ENCODE results near the gene NUMBL.
"Not testable (repeated sequence)": the region's sequence is repeated elsewhere in the genome, so short reads cannot be mapped to it uniquely, and the experiment has no call there.

Gene NUMBL

GRCh38 chr19:40736661-40737060, 46.2 kb upstream of the NUMBL start:
- DNase-seq (ENCODE audit: low read depth in 1 of 2, low spot score in 1 of 2), result no peak
- Histone ChIP-seq H3K4me3 (replicated peaks; ENCODE audit: insufficient read depth, low read length) (no peak overlapping the region), H3K27ac (replicated peaks) (no peak overlapping the region), H3K27me3 (ENCODE audit: insufficient read depth, poor library complexity, severe bottlenecking) (no peaks in the 10 kb centered on the region)
- TF ChIP-seq POLR2AphosphoS5 (IDR thresholded peaks at IDR 0.05; ENCODE audit: low read depth) (no peak), CTCF (IDR thresholded peaks at IDR 0.05; ENCODE audit: insufficient read depth, low read length) (no peak), REST (IDR thresholded peaks at IDR 0.05; ENCODE audit: insufficient replicate concordance, low read depth) (no peak), GABPA (IDR thresholded peaks at IDR 0.05; ENCODE audit: low read depth) (no peak), SPI1 (IDR thresholded peaks at IDR 0.05; ENCODE audit: borderline replicate concordance, low read depth) (no peak)

- Histone ChIP-seq H3K27me3 (ENCODE audit: insufficient read depth, poor library complexity, severe bottlenecking) (no peaks in the 10 kb centered on the region), H3K27ac (replicated peaks) (no peak overlapping the region)
- TF ChIP-seq POLR2AphosphoS5 (IDR thresholded peaks at IDR 0.05; ENCODE audit: low read depth) (no peak), REST (IDR thresholded peaks at IDR 0.05; ENCODE audit: insufficient replicate concordance, low read depth) (no peak), GABPA (IDR thresholded peaks at IDR 0.05; ENCODE audit: low read depth) (no peak), CTCF (IDR thresholded peaks at IDR 0.05; ENCODE audit: insufficient read depth, low read length) (no peak), SPI1 (IDR thresholded peaks at IDR 0.05; ENCODE audit: borderline replicate concordance, low read depth) (no peak)
Measured at GRCh38 chr19:40735013-40735771, 44.7 kb upstream of the NUMBL start.

GRCh38 chr19:40733149-40733548, 42.7 kb upstream of the NUMBL start:
- TF ChIP-seq GABPA (IDR thresholded peaks at IDR 0.05; ENCODE audit: low read depth), result no peak
- no peak for TF ChIP-seq CTCF (IDR thresholded peaks at IDR 0.05; ENCODE audit: insufficient read depth, low read length)
- no peak for TF ChIP-seq SPI1 (IDR thresholded peaks at IDR 0.05; ENCODE audit: borderline replicate concordance, low read depth)
- TF ChIP-seq REST (IDR thresholded peaks at IDR 0.05; ENCODE audit: insufficient replicate concordance, low read depth), result no peak
- TF ChIP-seq POLR2AphosphoS5 (IDR thresholded peaks at IDR 0.05; ENCODE audit: low read depth), result no peak
- Histone ChIP-seq H3K27ac (replicated peaks) (no peak overlapping the region), H3K4me3 (replicated peaks; ENCODE audit: insufficient read depth, low read length) (no peak overlapping the region), H3K27me3 (ENCODE audit: insufficient read depth, poor library complexity, severe bottlenecking) (no peaks in the 10 kb centered on the region)
- DNase-seq (ENCODE audit: low read depth in 1 of 2, low spot score in 1 of 2), result no peak

More at GRCh38 chr19:40735013-40735771, 44.7 kb upstream of the NUMBL start:
- no peak overlapping the region for H3K4me3 ChIP-seq (replicated peaks; ENCODE audit: insufficient read depth, low read length)
- no peak for DNase-seq (ENCODE audit: low read depth in 1 of 2, low spot score in 1 of 2)

- not testable (repeated sequence) for H3K4me3 ChIP-seq (replicated peaks; ENCODE audit: insufficient read depth, low read length); H3K27me3 ChIP-seq (ENCODE audit: insufficient read depth, poor library complexity, severe bottlenecking); DNase-seq (ENCODE audit: low read depth in 1 of 2, low spot score in 1 of 2); H3K27ac ChIP-seq (replicated peaks)
Measured at GRCh38 chr19:40732304-40732703, 41.9 kb upstream of the NUMBL start.

GRCh38 chr19:40730065-40730464, 39.6 kb upstream of the NUMBL start:
- not testable (repeated sequence) for H3K27ac ChIP-seq (replicated peaks); H3K4me3 ChIP-seq (replicated peaks; ENCODE audit: insufficient read depth, low read length); H3K27me3 ChIP-seq (ENCODE audit: insufficient read depth, poor library complexity, severe bottlenecking); DNase-seq (ENCODE audit: low read depth in 1 of 2, low spot score in 1 of 2)
